Vagina (tissue), 2 donors: ENCODE data around the gene ZNF732.

ENCODE experiments used
- CTCF ChIP-seq, 3 experiments: fragments of 450-650 bp in 2 of 3; fragments of 200-600 bp in 1 of 3; sonication (generic) in 1 of 3; IDR thresholded peaks; one replicate each; pipeline ENCODE4 v1.5.1; 2017 to 2019; ENCODE audit warnings: antibody characterized with exemption in 3 of 3, mild to moderate bottlenecking in 2 of 3, moderate library complexity in 2 of 3
- POLR2AphosphoS5 ChIP-seq, 2 donors: sonication (generic); formaldehyde crosslinking; IDR thresholded peaks; one replicate each; pipeline ENCODE4 v1.9.0; 2017; ENCODE audit warnings: antibody characterized with exemption in 2 of 2, mild to moderate bottlenecking in 2 of 2, low read depth in 1 of 2; ENCODE audit not compliant: insufficient read depth in 1 of 2

- TF ChIP-seq POLR2AphosphoS5 (IDR thresholded peaks at IDR 0.05; ENCODE audit: insufficient read depth in 1 of 2, low read depth in 1 of 2) (no peak), CTCF (IDR thresholded peaks at IDR 0.05) (no peak)
These were observed 31.5 kb upstream of the ZNF732 start for GRCh38 chr4:336893-337142.
